Type B pancreatic cell (in vitro differentiated cells): ENCODE measurements around the gene VAV1. TPM values are rescaled to one million over a fixed set of nuclear protein-coding genes. Genes with fewer than 3 reads are reported as not detected.

Experiments used
- DNase-seq: peaks from one replicate; pipeline ENCODE4 v3.0.0; 2021; ENCODE audit warnings: mixed read lengths; ENCODE audit not compliant: unreplicated experiment; ENCODE audit errors: extremely low spot score
- H3K27ac Mint-ChIP-seq: 2 replicates; pipeline ENCODE4 v1.8.0; 2021; ENCODE audit warnings: mild to moderate bottlenecking, mixed read lengths
- H3K27me3 Mint-ChIP-seq: 2 replicates; pipeline ENCODE4 v1.8.0; 2021; ENCODE audit warnings: mixed read lengths
- H3K36me3 Mint-ChIP-seq: 2 replicates; pipeline ENCODE4 v1.8.0; 2021; ENCODE audit warnings: mixed read lengths
- H3K4me1 Mint-ChIP-seq: one replicate; pipeline ENCODE4 v1.8.0; 2021; ENCODE audit warnings: mixed read lengths; ENCODE audit not compliant: unreplicated experiment
- H3K4me3 Mint-ChIP-seq: 2 replicates; pipeline ENCODE4 v1.8.0; 2021; ENCODE audit warnings: mild to moderate bottlenecking, mixed read lengths
- H3K9me3 Mint-ChIP-seq: 2 replicates; pipeline ENCODE4 v1.8.0; 2021; ENCODE audit warnings: mixed read lengths
- CTCF ChIP-seq: fragments of 200-600 bp; sonication (generic); conservative IDR thresholded peaks from 2 replicates; pipeline ENCODE4 v1.5.0; 2021; ENCODE audit warnings: antibody characterized with exemption, mild to moderate bottlenecking
- total RNA-seq: library from RNA; stranded (reverse); gene quantifications from 2 replicates; pipeline ENCODE4 v1.2.1, GENCODE V29; 2021; ENCODE audit warnings: low replicate concordance

The VAV1 gene
- total RNA-seq, 1 donor from 2014 or later: not detected

DNA sequence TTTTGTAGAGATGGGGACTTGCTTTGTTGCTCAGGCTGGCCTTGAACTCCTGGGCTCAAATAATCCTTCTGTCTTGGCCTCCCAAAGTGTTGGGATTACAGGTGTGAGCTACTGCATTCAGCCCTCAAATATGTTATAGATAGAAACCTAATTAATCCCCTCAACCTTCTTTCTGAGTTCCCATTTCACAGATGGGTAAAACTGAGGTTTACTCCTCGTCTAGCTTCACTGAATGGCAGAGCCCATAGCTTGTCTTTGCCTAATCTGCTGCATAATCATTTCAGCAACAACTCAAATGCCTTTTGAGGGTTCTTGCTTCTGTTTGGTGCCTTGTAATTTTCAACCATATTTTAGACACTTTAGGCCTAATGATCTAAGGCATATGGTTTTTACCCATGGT lies 78.9 kb downstream of the VAV1 start:
- H3K27ac Mint-ChIP-seq: no peak overlapping the region
- peaks cover 13% of the 10 kb centered on the region for H3K27me3 Mint-ChIP-seq
- H3K36me3 Mint-ChIP-seq: no peaks in the 10 kb centered on the region
- H3K9me3 Mint-ChIP-seq: no peaks in the 10 kb centered on the region
- no peak for TF ChIP-seq CTCF
- no peak overlapping the region for H3K4me3 Mint-ChIP-seq
- H3K4me1 Mint-ChIP-seq: no peaks in the 10 kb centered on the region
- DNase-seq: no peak

DNA sequence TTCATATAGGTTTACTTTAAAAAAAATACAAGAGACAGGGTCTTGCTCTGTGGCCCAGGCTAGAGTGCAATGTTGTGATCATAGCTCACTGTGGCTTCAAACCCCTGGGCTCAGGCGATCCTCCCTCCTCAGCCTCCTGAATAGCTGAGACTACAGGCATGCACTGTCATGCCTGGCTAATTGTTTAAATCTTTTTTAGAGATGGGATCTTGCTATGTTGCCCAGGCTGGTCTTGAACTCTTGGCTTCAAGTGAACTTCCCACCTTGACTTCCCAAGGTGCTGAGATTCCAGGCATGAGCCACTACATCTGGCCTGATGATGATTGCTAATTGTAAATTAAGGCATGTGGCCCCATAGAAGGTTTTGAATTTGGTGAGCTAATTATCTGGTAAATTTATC lies 79.5 kb downstream of the VAV1 start:
- no peak overlapping the region for H3K27ac Mint-ChIP-seq
- DNase-seq: no peak
- H3K4me1 Mint-ChIP-seq: no peaks in the 10 kb centered on the region
- H3K27me3 Mint-ChIP-seq: peaks cover 13% of the 10 kb centered on the region
- no peaks in the 10 kb centered on the region for H3K36me3 Mint-ChIP-seq
- TF ChIP-seq CTCF: no peak
- no peaks in the 10 kb centered on the region for H3K9me3 Mint-ChIP-seq
- H3K4me3 Mint-ChIP-seq: no peak overlapping the region

GRCh38 chr19:6853868-6854267 lies 81.4 kb downstream of the VAV1 start:
- H3K4me1 Mint-ChIP-seq: no peaks in the 10 kb centered on the region
- TF ChIP-seq CTCF: no peak
- H3K27me3 Mint-ChIP-seq: peaks cover 17% of the 10 kb centered on the region
- H3K4me3 Mint-ChIP-seq: no peak overlapping the region
- no peak for DNase-seq
- H3K9me3 Mint-ChIP-seq: no peaks in the 10 kb centered on the region
- H3K27ac Mint-ChIP-seq: no peak overlapping the region
- H3K36me3 Mint-ChIP-seq: no peaks in the 10 kb centered on the region

DNA sequence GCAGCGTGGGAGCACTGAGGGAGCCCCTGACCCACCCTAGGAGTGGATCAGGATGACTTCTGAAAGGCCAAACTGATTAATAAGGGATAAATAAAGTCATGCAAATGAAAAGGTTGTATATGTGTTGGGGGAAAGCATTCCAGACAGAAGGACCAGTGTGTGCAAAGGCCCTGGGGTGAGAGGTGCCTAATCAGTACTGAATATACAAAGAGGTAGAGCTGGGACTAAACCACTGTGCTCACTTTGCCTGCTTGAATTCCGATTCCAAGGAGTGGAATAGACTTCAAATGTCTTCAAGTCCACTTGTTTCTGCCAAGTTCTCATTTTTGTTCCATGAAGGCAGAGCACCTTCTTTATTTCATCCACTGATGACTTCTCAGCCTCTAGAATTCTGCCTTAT lies 82.2 kb downstream of the VAV1 start:
- H3K27ac Mint-ChIP-seq: no peak overlapping the region
- no peak for TF ChIP-seq CTCF
- no peak overlapping the region for H3K4me3 Mint-ChIP-seq
- peaks cover 17% of the 10 kb centered on the region for H3K27me3 Mint-ChIP-seq
- no peaks in the 10 kb centered on the region for H3K36me3 Mint-ChIP-seq
- H3K4me1 Mint-ChIP-seq: no peaks in the 10 kb centered on the region
- H3K9me3 Mint-ChIP-seq: no peaks in the 10 kb centered on the region
- no peak for DNase-seq

- no peak overlapping the region for H3K4me3 Mint-ChIP-seq
- peaks cover 17% of the 10 kb centered on the region for H3K27me3 Mint-ChIP-seq
- no peaks in the 10 kb centered on the region for H3K4me1 Mint-ChIP-seq
- DNase-seq: no peak
- no peaks in the 10 kb centered on the region for H3K9me3 Mint-ChIP-seq
- no peaks in the 10 kb centered on the region for H3K36me3 Mint-ChIP-seq
- no peak overlapping the region for H3K27ac Mint-ChIP-seq
- TF ChIP-seq CTCF: no peak
Measured at GRCh38 chr19:6856749-6857372, 84.4 kb downstream of the VAV1 start.
